ENCODE results near the gene EDN3. TPM values are rescaled to one million over a fixed set of nuclear protein-coding genes. Genes with fewer than 3 reads are reported as not detected.
"Not testable (repeated sequence)": the region's sequence is repeated elsewhere in the genome, so short reads cannot be mapped to it uniquely, and the experiment has no call there.

EDN3 gene
- total RNA-seq, 2 experiments from 2014 or later, result not detected

DNA sequence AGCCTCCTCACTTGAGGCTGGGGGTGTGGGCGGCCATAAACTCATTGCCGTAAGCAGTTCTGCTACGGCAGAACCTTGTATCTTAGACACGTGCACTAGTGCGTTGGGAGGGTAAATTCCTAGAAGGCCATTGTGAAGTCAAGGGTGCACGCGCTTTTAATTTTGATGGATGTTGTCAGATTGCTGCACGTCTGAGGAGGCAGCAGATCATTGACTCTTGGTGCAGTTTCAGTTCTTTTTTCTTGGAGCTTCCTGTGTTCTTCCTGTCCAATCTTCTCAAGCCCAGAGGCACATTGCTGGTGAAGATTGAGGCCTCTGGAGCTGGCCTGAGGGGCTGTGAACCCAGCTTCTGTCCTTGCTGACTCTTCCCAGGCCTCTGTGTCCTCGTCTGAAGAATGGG lies 58.4 kb downstream of the EDN3 start:
- POLR2A ChIA-PET, CTCF ChIA-PET: not testable (repeated sequence)

- ChIA-PET CTCF (interaction anchor here (0.7 kb wide), 1 partner anchor 786 kb away, joined by 3 read pairs; no protein-coding TSS in a partner anchor), POLR2A (no interaction called here)
These were observed 59.7 kb downstream of the EDN3 start for GRCh38 chr20:59359906-59360725.

DNA sequence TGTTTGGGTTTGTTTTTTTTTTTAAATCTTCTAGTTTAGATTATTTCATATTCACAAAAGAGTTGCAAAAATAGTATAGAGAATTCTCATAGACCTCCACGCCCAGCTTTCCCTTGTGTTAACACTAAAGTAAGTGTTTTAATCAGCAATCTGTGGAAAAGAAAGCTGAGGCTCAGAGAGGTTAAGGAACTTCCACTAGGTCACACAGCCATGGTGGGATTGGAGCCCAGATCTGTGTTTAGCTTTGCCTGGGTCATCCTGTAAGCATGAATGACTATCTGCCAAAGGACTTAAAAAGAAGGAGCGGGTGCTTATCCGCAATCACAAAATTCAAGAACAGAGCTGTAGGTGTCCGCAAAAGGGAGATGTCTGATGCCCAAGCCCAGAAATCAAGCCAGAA lies 60.5 kb downstream of the EDN3 start:
- CTCF ChIA-PET, result no interaction called here

DNA sequence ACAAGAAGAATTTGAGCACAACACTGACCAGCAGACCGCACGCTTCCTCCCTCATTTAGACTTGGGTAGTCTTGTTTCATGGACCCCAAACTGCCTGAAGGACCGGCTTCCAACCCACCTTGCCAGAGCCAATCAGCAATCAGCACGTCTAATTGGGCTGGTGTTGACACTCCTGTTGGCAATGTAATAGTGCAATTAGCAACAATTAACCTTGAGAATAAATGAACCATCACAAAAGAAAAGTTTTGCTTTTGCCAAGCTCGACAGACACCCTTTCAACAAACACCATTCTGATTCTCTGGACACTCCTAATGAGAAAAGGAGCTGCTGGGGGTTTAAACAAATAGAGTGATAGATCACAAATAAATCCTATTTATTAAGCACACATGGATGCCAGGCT lies 61.0 kb downstream of the EDN3 start:
- POLR2A ChIA-PET, result no interaction called here
- CTCF ChIA-PET, result no interaction called here

More for the DNA sequence above, 60.5 kb downstream of the EDN3 start:
- POLR2A ChIA-PET, result no interaction called here

- POLR2A ChIA-PET, result no interaction called here
These were observed 62.7 kb downstream of the EDN3 start for GRCh38 chr20:59363101-59363500.

GRCh38 chr20:59364611-59365010 lies 64.2 kb downstream of the EDN3 start:
- POLR2A ChIA-PET, result no interaction called here
- CTCF ChIA-PET, result no interaction called here

More at GRCh38 chr20:59363101-59363500, 62.7 kb downstream of the EDN3 start:
- CTCF ChIA-PET, result no interaction called here

GRCh38 chr20:59365611-59366285 lies 65.3 kb downstream of the EDN3 start:
- CTCF ChIA-PET, result no interaction called here
- POLR2A ChIA-PET, result no interaction called here

GRCh38 chr20:59371431-59371830 lies 71.0 kb downstream of the EDN3 start:
- ChIA-PET POLR2A (no interaction called here), CTCF (no interaction called here)

GRCh38 chr20:59374261-59374660 lies 73.8 kb downstream of the EDN3 start:
- CTCF ChIA-PET, result no interaction called here
- POLR2A ChIA-PET, result no interaction called here

DNA sequence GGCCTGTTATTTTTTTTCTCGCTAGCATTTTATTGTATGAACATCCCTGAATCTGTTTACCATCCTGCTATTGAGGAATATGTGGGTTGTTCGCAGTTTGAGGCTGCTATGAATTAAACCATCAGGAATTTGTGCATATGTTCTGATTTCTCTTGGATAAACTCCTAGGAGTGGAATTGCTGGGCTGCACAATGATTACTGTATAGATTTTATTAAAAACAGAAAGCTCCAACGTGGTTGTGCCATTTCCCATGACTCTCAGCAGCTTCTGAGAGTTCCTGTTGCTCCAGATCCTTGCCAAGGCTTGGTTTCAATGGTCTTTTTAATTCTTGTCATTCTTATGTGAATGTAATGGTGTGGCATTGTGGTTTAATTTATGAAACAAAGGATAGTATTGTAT lies 75.1 kb downstream of the EDN3 start:
- ChIA-PET POLR2A (no interaction called here), CTCF (no interaction called here)

Other genes with a start within 250 kb of the EDN3 start
- gene ZNF831, start 136.8 kb upstream of the EDN3 start, total RNA-seq, result 1 to 10 TPM; 5.4 to 5.8 TPM